ENCODE data around the gene SETX.

DNA sequence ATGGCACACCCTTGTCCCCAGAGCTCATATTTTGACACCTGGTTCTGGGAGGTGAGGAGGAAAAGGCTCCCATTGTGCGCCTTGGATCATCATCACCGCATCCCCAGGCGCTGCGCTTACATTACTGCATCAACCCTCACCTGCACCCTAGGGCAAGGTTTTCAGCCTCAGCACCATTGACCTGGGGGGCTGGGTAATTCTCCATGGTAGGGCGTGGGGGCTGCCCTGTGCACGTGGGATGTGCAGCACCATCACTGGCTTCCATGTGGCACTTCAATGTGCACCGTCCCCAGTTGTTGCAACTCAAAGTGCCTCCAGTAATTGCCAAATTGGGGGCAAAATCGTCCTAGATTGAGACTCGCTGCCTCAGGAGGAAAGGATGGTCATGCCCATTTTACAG is 109.3 kb downstream of the SETX start:
- TF ChIP-seq GLI4 (tag by site-specific recombination; IDR thresholded peaks at IDR 0.05) (no peak), CTCF (tag by site-specific recombination; IDR thresholded peaks at IDR 0.05) (no peak), YY1 (tag by site-specific recombination; IDR thresholded peaks at IDR 0.05) (no peak), ZNF692 (tag by site-specific recombination; IDR thresholded peaks at IDR 0.05) (no peak), PBX3 (CRISPR knock-in tag; IDR thresholded peaks at IDR 0.05) (no peak), ZBTB10 (tag by site-specific recombination; IDR thresholded peaks at IDR 0.05) (no peak), ZNF658 (tag by site-specific recombination; IDR thresholded peaks at IDR 0.05) (no peak), ZNF266 (tag by site-specific recombination; IDR thresholded peaks at IDR 0.05; ENCODE audit: low read depth) (no peak), ZBTB7A (tag by site-specific recombination; IDR thresholded peaks at IDR 0.05; ENCODE audit: low read depth) (no peak), ZNF785 (tag by site-specific recombination; IDR thresholded peaks at IDR 0.05) (no peak)
- TF ChIP-seq, protein P1, sequence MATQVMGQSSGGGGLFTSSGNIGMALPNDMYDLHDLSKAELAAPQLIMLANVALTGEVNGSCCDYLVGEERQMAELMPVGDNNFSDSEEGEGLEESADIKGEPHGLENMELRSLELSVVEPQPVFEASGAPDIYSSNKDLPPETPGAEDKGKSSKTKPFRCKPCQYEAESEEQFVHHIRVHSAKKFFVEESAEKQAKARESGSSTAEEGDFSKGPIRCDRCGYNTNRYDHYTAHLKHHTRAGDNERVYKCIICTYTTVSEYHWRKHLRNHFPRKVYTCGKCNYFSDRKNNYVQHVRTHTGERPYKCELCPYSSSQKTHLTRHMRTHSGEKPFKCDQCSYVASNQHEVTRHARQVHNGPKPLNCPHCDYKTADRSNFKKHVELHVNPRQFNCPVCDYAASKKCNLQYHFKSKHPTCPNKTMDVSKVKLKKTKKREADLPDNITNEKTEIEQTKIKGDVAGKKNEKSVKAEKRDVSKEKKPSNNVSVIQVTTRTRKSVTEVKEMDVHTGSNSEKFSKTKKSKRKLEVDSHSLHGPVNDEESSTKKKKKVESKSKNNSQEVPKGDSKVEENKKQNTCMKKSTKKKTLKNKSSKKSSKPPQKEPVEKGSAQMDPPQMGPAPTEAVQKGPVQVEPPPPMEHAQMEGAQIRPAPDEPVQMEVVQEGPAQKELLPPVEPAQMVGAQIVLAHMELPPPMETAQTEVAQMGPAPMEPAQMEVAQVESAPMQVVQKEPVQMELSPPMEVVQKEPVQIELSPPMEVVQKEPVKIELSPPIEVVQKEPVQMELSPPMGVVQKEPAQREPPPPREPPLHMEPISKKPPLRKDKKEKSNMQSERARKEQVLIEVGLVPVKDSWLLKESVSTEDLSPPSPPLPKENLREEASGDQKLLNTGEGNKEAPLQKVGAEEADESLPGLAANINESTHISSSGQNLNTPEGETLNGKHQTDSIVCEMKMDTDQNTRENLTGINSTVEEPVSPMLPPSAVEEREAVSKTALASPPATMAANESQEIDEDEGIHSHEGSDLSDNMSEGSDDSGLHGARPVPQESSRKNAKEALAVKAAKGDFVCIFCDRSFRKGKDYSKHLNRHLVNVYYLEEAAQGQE (tag by site-specific recombination; IDR thresholded peaks at IDR 0.05), result no peak

Measured in HEK293 (cell line).